Iris pigment epithelial cell (primary cell): ENCODE measurements around the gene ADAMTS7.
"Not testable (repeated sequence)": the region's sequence is repeated elsewhere in the genome, so short reads cannot be mapped to it uniquely, and the experiment has no call there.

Experiments used
- DNase-seq: peaks from one replicate; pipeline ENCODE4 v3.0.0-alpha.2; 2011; ENCODE audit warnings: low read depth

ADAMTS7 gene

DNA sequence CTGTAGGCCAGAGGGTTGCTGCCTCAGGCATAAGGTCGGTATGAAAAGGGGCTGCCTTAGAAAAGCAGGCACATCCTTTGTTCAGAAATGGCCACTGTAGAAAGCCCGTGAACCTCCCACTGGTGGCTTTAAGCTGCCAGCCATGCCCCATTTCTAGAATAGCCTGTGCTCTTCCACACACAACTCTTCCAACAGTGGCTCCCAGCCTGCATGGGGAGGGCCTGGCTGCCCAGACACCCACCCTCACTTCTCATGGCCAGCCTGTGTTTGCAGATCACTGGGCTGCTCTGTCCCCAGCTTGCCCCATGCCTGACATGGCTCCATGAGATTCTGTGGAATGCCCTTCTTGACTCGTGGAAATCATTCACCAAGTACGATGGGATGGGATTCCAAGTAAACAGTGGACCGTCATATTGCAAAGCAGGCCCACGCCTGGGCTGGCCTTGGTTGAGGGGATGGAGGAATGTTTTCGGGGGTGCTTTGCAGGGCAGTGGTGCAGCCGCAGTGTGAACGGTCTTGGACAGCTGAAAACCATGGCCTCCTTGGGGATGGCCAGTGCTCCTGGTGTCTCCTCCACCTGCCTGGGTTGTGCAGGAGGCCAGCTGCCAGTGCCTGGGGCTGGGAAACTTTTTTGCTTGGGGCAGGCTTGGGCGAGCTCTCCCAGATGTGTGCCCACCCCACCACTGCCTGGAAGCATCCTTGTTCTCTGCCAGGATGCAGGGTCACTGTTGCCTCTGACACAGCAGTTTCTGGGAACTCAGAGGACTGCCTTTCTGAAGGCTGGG lies 57.3 kb downstream of the ADAMTS7 start:
- DNase-seq = not testable (repeated sequence)

DNA sequence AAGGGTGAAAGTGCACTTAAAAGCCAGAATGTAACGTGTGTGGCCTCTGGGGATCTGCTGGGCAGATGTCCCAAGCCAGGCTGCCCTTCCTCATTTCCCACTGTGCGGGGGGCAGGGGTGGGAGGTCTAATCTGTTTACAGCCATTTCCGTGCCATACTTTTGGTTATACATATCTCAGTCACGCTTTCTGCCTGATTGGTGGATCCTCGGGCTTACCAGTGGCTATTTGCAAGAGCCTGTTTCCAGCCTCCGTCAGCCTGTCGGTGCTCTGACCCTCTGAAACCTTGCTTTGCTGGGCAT lies 58.0 kb downstream of the ADAMTS7 start:
- DNase-seq = not testable (repeated sequence)

DNA sequence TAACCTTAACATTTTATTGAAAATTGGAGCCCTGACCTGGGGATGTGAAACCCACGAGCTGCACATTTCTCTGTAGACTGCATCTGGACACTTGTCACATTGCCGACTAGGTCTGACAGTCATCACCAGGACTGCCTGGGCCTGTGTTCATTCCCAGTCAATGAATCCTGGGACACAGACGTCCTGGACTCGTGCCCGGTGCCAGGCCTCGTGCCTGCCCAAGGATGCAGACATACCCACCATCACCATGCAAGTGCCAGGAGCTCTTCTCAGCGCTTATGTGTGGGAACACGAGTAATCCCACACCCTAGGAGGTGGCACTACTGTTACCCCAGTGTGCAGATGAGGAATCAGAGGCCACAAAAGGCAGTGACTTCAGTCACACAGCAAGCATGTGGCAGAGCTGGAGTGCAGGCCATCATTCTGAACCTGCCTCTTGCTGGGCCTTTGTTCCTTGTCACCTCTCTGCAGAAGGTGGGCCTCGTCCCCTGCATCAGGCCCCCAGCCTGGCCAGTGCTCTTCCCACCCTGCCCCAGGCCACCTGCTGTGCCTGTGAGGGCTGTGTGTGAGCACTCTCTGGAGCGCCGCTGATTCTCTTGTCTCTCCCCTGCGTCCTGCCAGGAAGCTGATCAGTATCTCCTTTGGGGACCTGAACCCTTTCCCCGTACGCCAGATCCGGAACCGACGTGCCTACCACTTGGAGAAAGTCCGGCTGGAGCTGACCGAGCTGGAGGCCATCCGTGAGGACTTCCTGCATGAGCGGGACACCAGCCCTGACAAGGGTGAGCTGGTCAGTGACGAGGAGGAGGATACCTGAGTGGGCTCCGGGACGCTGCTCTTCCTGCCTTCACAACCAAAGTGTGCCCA lies 58.5 kb downstream of the ADAMTS7 start:
- DNase-seq = no peak

DNA sequence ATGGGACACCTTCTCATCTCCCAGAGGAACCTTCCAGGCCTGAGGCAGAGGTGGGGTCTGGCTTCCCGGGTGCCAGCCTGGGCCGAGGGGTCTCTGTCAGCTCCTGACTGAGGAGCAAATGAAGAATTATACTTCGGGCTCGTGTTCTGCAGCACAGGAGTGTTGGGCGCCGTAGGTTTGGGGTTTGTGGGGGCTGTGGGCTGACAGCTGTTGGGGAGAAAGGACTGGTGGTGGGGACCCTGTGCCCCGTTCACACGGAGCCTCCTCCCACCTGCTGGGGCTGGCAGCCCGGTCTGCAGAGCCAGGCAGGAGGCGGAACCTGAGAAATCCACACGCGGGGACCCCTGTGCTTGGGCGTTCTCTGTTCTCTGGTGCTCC lies 59.7 kb downstream of the ADAMTS7 start:
- DNase-seq = no peak

DNA sequence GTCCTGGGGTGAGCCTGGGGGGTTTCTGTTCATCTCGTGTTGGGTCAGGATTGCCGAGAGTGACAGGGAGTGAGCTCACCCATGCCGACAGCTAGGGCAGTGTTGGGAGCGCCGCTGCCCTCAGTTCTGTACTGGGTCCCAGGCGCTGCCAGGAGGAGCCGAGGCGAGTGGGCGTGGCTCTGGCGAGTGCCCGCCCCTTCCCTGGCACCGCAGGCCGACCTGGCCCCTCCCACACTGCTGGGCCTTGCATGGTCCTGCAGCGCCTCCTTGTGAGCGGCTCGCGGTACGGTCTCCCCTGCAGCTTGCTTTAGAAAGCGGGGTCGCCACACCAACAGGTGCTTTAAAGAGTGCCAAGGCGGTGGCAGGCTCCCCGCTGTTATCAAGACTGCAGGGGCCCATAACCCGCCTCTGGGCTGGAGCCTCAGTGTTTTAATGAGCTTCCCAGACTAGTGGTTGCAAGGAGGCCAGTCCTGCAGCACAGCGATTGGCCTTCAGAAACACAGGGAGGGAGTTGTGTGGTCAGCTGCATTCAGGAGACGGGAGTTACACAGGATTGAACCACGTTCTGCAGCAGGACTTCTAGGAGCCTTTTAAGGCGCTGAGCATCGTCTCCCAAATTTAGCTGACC lies 60.2 kb downstream of the ADAMTS7 start:
- DNase-seq = peak; percentile 84

DNA sequence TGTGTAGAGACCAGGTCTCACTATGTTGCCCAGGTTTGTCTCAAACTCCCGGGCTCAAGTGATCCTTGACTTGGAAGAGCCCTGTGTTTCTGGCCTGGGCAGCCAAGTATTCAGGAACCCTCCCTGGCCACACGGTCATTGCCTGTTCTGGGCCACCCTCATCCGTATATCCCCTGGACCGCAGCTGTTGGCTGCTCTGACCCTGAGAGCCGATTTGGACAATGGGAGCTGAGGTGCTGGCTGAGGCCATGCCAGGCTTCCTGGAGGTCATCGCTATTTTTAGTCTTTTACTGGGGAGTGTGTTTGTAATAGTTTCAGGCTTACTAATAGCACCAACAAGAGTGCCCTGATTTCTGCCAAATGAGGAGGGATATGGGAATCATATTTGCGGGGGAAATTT lies 60.7 kb downstream of the ADAMTS7 start:
- DNase-seq = no peak

DNA sequence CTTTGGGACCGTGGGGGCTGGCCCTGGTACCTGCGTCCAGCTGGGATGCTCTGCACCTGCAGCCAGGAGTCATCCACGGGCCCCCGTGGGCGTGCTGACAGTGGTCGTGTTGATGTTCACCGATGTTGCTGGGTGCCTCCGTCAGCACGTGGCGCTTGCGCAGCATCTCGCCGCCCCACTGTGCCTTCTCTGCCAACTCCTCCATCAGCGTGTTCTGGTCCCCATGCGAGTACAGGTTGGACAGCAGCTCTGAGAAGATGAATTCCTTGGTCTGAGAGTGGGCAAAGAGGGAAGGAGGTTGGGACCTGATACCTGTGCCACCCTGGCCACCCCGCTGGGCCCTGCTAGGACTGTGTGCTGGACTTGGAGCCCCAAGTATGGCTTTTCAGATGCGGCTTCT lies 61.4 kb downstream of the ADAMTS7 start:
- DNase-seq = no peak

DNA sequence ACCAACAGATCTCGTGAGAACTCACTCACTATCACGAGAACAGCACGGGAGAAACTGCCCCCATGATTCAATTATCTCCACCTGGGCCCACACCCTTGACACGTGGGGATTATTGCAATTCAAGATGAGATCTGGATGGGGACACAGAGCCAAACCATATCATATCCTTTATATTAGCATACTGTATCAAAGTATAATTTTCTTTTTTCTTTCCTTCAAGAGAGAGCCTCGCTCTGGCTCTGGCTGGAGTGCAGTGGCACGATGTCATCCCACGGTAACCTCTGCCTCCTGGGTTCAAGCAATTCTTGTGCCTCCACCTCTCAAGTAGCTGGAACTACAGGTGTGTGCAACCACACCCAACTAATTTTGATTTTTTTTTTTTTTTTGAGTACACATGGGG lies 63.4 kb downstream of the ADAMTS7 start:
- DNase-seq = not testable (repeated sequence)

DNA sequence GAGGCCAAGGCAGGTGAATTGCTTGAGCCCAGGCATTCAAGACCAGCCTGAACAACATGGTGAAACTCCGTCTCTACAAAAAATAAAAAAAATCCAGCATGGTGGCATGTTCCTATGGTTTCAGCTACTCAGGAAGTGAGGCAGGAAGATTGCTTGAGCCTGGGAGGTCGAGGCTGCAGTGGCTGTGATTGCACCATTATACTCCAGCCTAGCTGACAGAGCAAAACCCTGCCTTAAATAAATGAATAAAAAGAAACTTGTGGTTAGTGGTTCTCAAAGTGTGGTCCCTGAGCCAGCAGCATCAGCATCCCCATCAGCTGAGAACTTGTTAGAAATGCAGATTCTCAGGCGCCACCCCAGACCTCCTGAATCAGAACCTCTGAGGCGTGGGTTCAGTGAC lies 69.6 kb downstream of the ADAMTS7 start:
- DNase-seq = not testable (repeated sequence)

DNA sequence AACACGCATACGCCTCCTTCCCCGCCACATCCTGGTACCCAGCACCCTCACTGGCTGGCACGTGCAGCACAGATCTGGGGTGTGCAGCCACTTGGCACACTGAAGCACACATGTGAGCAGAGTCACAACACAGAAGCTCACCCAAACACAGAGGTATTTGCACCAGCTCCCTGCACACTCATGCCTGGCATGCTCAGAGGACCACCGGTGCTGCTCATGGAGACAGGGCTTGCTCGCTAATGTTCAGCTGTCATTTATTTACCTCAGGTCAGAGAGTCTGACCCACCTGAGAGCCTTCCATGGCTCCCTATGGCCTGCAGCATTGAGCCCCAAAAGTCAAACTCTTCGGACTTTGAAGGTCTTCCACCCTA lies 70.4 kb downstream of the ADAMTS7 start:
- DNase-seq = no peak

DNA sequence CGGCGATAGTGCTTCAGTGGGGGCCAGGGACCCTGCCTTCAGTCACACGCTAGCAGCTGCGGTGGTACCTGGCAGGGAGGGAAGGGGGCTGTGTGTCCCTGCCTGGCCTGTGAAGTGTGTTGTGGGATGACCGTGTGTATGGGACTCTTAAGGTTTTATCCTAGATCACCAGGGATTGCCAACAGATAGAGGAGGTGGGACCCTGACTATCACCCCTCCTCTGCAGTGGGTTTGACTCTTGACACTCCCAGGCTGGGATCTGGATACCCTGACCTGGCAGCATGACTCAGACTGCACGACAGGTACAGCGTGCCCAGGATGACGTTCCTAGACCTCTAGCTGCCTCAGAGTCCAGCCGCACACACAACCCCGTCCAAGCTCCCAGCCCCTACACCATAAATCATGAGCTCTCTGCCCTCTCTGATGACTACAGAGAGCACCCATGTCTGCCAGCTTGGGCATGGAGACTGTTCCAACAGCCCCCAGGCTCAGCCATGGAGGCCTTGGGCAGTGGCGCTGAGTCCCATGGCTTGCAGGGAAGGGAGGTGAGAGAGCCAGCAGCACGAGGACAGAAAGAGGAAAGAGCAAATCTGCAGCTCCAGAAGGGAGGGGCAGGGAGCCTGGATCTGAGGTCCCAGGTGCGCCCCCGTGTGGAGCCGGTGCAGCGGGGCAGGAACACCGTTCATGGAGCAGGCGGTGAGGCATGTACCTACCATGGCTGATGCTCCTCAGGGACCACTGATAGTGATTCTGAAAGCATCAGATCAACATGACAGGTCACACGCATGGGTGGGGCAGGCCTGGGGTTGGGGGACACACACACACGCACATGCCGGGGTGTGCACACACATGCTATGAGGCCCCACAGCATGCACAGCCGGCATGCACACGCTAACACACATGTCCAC lies 71.0 kb downstream of the ADAMTS7 start:
- peak; percentile 28 for DNase-seq

DNA sequence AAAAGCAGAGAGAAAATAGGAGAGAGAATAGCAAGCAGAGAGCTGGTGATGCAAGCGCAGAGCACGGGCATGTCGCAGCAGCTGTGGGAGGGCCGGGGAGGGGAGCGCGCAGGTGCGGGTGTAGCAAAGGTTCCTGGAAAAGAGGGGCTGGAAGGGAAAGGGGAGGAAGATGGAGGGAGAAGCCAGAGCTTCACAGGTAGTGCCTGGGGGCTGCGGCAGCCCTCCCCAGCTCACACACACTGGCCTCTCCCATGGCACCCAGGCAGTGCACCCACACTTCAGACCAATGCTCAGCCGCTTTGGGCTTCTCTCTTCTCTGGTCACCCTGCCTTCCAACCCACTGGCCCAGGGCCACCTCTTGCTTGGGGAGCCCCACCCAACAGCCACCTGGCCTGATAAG lies 72.1 kb downstream of the ADAMTS7 start:
- DNase-seq = no peak

DNA sequence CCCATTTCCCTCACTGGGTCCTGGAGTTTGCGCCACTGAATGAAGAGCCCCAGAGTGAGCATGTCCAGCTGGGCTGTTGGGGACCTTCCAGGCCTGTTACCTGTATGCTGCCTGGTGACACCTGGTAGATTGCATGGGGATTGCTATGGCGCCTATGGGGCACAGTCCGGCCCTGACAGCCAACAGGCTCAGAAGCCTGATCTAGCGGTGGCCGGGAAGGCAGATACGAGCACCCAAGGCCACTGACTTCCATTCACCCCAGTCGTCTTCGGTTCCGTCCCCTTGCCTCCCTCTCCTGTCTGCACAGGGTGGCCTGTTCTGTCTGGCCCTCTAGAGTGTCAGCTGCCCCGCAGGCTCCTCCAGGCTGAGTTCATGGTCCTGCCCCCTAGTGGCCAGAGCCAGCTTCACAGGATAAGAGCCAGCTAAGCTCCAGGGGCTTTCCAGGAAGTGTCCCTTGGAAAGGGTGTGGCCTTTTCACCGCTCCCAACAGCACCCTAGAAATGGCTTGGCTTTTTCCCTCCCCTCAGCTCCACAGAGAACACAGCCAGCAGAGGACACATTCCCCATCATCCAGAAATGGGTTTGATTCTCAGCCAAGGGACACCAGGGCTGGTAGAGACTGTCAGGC lies 73.2 kb downstream of the ADAMTS7 start:
- DNase-seq = peak; percentile 46

DNA sequence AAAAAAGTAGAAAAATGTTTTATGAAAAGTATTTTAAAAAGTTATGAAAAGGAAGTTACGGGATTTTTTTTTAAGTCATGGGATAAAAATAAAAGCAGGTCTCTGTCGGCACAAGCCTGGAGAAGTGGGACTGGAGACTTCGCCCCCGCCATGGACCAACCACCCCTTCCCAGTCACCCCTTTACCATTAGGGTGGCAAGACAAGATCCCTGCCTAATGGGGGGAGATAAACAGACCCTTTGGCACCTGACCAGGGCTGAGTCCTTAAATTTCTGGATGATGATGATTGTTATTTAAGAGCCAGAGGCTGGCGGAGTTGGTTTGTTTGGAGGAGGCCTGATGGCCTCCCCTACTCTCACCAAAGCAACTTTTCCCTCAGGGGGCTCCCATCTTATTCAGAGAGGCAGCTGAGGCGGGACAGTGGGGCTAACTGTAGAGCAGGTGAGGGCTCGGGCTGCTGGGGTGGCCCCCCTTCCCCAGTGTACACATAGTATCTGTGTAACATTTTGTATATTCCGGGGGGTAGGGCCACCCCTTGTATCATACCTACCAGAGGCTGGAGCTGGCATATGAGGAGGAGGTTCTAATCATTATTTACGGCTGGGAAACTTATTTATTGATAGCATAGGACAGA lies 74.0 kb downstream of the ADAMTS7 start:
- no peak for DNase-seq

DNA sequence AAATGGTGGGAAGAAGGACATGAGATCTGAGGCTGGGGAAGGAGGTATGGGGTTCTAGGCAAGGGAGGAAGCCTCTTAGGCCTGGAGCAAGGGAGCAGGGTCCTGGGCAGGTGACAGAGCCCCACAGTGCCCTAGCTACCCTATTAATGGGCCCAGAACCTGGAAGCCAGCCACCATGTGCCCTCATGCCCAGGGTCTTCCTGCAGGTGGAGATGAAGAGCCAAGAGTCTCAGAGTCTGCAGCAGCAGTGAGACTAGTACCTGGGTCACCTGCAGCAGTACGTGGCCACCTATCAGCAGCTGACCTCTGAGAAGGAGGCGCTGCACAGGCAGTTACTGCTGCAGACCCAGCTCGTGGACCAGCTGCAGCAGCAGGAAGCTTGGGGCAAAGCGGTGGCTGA lies 75.0 kb downstream of the ADAMTS7 start:
- DNase-seq = not testable (repeated sequence)

DNA sequence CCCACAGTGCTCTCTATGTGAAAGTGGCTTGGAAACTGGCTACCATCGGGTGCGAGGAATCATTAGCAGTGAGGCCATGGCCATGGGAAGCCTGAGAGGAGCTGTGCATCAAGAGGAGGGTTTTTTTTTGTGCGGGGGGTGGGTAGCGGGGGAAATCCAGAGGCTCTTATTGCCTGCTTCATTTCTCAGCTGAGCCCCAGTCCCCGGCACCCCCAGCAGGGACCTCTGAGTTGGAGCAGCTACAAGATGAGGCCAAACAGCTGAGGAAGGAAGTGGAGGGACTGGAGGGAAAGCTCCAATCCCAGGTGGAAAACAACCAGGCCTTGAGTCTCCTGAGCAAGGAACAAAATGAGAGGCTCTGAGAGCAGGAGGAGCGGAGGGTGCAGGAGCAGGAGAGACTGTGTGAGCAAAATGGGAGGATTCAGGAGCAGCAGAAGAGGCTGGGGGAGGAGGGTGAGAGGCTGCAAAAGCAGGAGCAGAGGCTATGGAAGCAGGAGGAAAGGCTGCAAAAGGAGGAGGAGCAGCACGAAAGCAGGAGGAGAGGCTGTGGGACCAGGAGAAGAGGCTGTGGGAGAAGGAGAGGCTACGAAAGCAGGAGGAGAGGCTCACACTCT lies 76.7 kb downstream of the ADAMTS7 start:
- no peak for DNase-seq

DNA sequence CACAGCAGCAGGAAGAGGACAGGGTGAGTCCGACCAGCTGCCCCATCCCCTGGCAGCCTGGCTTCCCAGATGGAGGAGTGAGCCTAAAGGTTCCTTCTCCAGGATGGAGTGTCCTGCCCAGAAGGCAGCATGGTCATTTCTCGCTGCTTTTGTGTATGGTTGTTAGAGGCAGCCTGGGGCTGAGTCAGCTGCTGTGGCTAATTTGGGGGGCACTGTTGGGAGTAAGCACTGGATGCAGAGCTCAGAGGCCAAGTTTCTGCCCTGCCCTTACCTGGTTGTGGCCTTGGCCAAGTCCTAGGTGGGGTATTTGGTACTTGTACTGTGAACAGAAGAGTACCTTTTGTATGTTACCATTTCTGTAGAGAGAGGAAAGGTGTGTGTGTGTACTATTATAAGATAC lies 78.6 kb downstream of the ADAMTS7 start:
- no peak for DNase-seq

DNA sequence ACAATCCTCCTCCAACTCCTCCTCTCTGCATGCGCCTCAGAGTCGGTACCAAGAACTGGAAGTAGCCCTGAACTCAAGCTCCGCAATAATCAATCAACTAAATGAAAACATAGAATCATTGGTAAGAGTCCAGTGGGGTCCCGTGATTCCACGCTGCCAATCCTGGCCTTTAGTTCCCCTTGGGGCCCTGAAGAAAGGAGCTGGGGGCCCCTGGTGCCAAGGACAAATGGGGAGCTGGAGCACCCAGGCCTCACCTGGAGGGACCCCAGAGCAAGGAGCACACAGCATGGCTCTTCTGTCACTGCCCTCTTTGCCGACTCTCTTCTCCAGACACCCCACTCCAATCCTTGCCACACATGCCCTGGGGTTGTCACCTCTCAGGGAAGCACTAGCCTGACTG lies 80.3 kb downstream of the ADAMTS7 start:
- no peak for DNase-seq

DNA sequence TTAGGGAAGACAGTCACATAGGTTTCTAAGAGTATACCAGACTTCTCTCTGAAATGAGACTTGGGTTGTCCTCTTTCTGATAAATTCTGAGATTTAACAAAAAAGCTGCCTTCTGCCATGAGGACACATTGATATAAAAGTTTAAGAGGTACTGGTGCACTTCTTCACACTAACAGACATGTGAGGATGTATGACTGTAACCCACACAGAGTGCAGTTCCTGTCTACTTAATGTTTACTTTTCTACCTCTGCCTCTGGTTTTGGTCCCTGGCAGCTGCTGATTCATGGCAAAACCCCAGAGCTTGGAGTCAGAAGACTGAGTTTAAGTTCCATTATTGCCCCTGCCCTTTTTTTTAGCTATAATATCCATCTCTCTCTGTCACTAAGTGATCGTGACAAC lies 82.8 kb downstream of the ADAMTS7 start:
- DNase-seq = peak; percentile 25

DNA sequence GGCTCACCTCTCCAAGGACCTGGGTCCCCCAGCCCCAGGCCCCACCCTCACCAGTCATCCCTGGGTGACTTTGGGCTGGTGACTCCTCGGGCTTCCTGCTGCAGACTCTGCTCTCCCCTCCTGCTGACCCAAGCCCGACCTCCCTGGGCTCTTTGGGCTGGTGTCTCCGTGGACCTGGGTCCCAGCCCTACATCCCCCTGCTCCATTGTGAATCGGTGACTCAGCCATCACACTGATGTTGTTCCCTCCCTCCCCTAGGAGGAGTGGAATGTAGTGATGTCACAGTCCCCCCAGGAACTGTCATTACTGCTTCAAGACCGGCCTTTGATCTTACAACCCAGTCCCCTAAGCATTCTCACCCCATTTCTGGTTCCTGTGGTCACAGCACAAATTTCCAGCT lies 83.7 kb downstream of the ADAMTS7 start:
- DNase-seq = peak; percentile 23
